GM12801 (cell line): ENCODE measurements around the gene AP3B2.

Experiments used
- TF ChIP-seq, protein P1 (sequence below): IDR thresholded peaks from one replicate; pipeline ENCODE4 v1.5.1; 2011; ENCODE audit warnings: control low read depth; ENCODE audit not compliant: insufficient read length; ENCODE audit errors: extremely low read depth

Gene AP3B2

GRCh38 chr15:82630033-82630432 is 79.6 kb downstream of the AP3B2 start:
- TF ChIP-seq, protein P1, sequence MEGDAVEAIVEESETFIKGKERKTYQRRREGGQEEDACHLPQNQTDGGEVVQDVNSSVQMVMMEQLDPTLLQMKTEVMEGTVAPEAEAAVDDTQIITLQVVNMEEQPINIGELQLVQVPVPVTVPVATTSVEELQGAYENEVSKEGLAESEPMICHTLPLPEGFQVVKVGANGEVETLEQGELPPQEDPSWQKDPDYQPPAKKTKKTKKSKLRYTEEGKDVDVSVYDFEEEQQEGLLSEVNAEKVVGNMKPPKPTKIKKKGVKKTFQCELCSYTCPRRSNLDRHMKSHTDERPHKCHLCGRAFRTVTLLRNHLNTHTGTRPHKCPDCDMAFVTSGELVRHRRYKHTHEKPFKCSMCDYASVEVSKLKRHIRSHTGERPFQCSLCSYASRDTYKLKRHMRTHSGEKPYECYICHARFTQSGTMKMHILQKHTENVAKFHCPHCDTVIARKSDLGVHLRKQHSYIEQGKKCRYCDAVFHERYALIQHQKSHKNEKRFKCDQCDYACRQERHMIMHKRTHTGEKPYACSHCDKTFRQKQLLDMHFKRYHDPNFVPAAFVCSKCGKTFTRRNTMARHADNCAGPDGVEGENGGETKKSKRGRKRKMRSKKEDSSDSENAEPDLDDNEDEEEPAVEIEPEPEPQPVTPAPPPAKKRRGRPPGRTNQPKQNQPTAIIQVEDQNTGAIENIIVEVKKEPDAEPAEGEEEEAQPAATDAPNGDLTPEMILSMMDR = no peak

- TF ChIP-seq, protein P1 = no peak
Observed at GRCh38 chr15:82625136-82625535, 84.5 kb downstream of the AP3B2 start.

GRCh38 chr15:82624438-82624837 is 85.2 kb downstream of the AP3B2 start:
- TF ChIP-seq, protein P1 = no peak

GRCh38 chr15:82624008-82624407 is 85.7 kb downstream of the AP3B2 start:
- TF ChIP-seq, protein P1 = no peak

DNA sequence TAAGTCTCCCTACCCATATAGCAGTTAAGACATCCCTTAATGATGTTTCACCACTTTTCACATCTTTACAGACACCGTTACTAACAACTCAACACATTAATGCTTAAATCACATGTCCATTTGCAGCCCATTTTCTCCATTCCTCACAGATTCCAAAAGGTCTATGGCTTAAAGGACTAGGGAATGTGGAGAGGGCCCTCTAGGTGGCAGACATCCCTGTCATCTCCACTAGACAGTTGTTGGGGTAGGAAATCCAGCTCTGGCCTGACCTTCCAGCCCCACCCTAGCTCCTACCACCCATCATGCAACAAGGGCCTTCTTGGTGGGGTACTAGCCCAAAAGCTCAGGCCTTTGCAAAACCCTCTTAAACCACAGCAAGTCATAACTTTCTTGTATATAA is 87.7 kb downstream of the AP3B2 start:
- TF ChIP-seq, protein P1 = no peak

- TF ChIP-seq, protein P1 = no peak
Observed at GRCh38 chr15:82613747-82614146, 95.9 kb downstream of the AP3B2 start.

DNA sequence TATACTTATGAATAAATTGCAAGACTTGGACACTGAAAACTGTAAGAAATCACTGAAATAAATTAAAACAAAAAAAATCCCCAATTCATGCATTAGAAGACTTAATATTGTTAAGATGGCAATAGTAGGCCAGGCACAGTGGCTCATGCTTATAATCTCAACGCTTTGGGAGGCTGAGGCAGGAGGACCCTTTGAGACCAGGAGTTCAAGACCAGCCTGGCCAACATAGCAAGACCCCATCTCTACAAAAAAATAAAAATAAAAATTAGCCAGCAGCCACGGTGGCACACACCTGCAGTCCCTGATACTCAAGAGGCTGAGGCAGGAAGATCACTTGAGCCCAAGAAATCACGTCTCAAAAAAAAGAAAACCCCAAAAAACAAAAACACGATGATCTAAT is 98.3 kb downstream of the AP3B2 start:
- TF ChIP-seq, protein P1 = no peak
